ENCODE results near the gene SERPINE2. TPM values are rescaled to one million over a fixed set of nuclear protein-coding genes. Genes with fewer than 3 reads are reported as not detected.
A peak's percentile ranks its signal among the peaks of the same experiment; 100 is the strongest.

SERPINE2 gene
- total RNA-seq, 1 experiment from 2014 or later = 93.3 TPM

DNA sequence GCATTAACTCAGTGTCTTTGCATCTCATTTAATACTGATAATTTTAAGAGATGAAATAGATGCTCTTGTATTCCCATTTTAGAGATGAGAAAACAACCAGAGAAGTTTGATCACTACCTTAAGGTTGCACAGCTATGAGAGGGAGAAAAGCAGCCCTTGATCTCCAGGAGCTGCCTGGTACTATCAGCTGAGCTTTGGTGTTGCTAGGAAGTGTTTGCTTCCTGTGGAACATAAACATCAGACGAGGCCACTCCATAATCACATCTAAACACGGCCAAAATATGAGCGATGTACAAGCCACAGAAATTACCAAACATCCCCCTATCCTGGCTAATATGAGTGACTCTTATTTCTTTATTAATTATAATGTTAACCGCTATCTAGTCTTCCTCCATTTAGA, 93.3 kb downstream of the SERPINE2 start (continued):
- TF ChIP-seq, protein P1, sequence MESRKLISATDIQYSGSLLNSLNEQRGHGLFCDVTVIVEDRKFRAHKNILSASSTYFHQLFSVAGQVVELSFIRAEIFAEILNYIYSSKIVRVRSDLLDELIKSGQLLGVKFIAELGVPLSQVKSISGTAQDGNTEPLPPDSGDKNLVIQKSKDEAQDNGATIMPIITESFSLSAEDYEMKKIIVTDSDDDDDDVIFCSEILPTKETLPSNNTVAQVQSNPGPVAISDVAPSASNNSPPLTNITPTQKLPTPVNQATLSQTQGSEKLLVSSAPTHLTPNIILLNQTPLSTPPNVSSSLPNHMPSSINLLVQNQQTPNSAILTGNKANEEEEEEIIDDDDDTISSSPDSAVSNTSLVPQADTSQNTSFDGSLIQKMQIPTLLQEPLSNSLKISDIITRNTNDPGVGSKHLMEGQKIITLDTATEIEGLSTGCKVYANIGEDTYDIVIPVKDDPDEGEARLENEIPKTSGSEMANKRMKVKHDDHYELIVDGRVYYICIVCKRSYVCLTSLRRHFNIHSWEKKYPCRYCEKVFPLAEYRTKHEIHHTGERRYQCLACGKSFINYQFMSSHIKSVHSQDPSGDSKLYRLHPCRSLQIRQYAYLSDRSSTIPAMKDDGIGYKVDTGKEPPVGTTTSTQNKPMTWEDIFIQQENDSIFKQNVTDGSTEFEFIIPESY (IDR thresholded peaks at IDR 0.05; ENCODE audit: extremely low read depth, insufficient replicate concordance, low read length) = no peak
- TF ChIP-seq POLR2A (IDR thresholded peaks at IDR 0.05; ENCODE audit: borderline replicate concordance, extremely low read depth, insufficient read depth, insufficient read length) = no peak
- no peak for TF ChIP-seq YY1 (IDR thresholded peaks at IDR 0.05; ENCODE audit: extremely low read depth, insufficient replicate concordance, low read depth, low read length)
- no peak for TF ChIP-seq SP1 (IDR thresholded peaks at IDR 0.05; ENCODE audit: low read depth)

DNA sequence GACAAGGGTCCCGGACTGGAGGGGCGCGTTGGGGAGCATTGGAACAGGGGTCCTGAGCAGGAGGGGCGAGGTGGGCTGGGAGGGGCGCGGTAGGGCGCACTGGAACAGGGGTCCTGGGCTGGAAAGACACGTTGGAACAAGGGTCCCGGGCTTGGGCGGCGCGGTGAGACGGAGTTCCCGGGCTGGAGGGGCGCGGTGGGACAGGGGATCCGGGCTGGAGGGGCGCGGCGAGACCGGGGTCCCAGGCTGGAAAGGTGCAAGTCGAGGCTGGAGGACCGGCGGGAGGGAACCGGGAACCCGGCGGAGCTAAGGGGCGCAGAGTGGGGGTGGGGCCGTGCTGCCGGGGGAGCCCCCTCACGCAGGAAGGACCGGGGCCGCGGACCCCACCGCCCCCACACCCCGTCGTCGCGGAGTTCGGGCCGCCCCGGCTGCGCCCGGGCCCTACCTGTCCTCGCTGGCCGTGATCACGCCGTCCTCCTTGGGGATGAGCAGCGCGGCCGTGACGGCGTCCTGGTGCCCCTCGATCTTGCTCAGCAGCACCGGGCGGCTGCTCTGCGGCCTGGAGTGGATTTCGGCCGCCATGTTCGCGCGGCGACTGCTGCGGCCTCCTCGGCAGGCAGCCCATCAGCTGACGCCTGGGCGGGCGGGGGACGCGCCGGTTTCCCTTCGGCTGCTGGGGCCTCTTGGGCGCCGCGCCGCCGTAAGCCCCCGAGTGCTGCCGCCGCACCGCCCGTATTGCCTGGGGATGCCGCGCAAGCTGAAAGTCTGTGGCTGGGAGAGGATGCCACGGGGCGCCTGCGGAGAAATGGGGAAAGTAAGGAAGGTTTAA, 94.2 kb downstream of the SERPINE2 start, which contains the start of gene WDFY1:
Gene WDFY1 (minus strand): TSS at position 633 of the 829 bp plus-strand sequence. CDS start 51 bp downstream, at position 582.
- RAD21 ChIA-PET (ENCODE audit: low non-redundant PET in 1 of 2, low total read pairs in 2 of 2, uncharacterized antibody in 2 of 2, unreplicated experiment in 2 of 2) = no interaction called here
- intact Hi-C loops (cut with micrococcal nuclease) = loop anchor here (10.0 kb wide), 2 partner anchors 110 to 250 kb away; partner anchors contain the start of gene AP1S3
- CTCF ChIA-PET = no interaction called here
- H3K4me3 ChIP-seq (replicated peaks in 1 of 2; ENCODE audit: low read depth in 1 of 2, low read length in 2 of 2) = peak within 1 kb of the TSS; percentile 75 to 95
- H3K4me1 ChIP-seq (ENCODE audit: control insufficient read depth in 1 of 2, insufficient read depth in 2 of 2, low read length in 2 of 2) = peaks cover 18 to 38% of the 10 kb centered on the region in 2 experiments
- no peaks in the 10 kb centered on the region for H4K20me1 ChIP-seq (ENCODE audit: insufficient read depth)
- POLR2A ChIA-PET = no interaction called here
- H3K79me2 ChIP-seq (ENCODE audit: insufficient read depth, low read length) = peaks cover 39% of the 10 kb centered on the region
- no peaks in the 10 kb centered on the region for H3K9me3 ChIP-seq (ENCODE audit: control insufficient read depth in 1 of 2, insufficient read depth in 1 of 2, low read depth in 1 of 2, low read length in 2 of 2)
- DNase-seq (ENCODE audit: low read depth, low spot score) = peak; percentile 59
- peak within 1 kb of the TSS; percentile 90 for H2AFZ ChIP-seq (ENCODE audit: low read depth, low read length, poor library complexity, severe bottlenecking)
- peak within 1 kb of the TSS; percentile 74 for H3K27ac ChIP-seq (ENCODE audit: low read depth, low read length)
- no peaks in the 10 kb centered on the region for H3K27me3 ChIP-seq (ENCODE audit: insufficient read depth, low read length)
- no TSS peak for BruUV-seq (replicated peaks)
- no peaks in the 10 kb centered on the region for H3K36me3 ChIP-seq (ENCODE audit: control insufficient read depth in 1 of 2, insufficient read depth in 2 of 2, low read length in 2 of 2)
- peak within 1 kb of the TSS; percentile 88 for H3K4me2 ChIP-seq (ENCODE audit: low read length)
- peak; percentile 84 for ATAC-seq
- no peaks in the 10 kb centered on the region for H3K9me2 ChIP-seq (ENCODE audit: insufficient read depth)
- H3K9ac ChIP-seq (ENCODE audit: low read length) = peak within 1 kb of the TSS; percentile 88
- TF ChIP-seq, protein P2, sequence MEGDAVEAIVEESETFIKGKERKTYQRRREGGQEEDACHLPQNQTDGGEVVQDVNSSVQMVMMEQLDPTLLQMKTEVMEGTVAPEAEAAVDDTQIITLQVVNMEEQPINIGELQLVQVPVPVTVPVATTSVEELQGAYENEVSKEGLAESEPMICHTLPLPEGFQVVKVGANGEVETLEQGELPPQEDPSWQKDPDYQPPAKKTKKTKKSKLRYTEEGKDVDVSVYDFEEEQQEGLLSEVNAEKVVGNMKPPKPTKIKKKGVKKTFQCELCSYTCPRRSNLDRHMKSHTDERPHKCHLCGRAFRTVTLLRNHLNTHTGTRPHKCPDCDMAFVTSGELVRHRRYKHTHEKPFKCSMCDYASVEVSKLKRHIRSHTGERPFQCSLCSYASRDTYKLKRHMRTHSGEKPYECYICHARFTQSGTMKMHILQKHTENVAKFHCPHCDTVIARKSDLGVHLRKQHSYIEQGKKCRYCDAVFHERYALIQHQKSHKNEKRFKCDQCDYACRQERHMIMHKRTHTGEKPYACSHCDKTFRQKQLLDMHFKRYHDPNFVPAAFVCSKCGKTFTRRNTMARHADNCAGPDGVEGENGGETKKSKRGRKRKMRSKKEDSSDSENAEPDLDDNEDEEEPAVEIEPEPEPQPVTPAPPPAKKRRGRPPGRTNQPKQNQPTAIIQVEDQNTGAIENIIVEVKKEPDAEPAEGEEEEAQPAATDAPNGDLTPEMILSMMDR (IDR thresholded peaks at IDR 0.05 in 2 of 3, conservative IDR thresholded peaks at IDR 0.05 in 1 of 3; ENCODE audit: borderline replicate concordance in 1 of 3, insufficient read depth in 1 of 3, low read depth in 2 of 3, low read length in 2 of 3) = no peak
- TF ChIP-seq POLR2AphosphoS5 (IDR thresholded peaks at IDR 0.05; ENCODE audit: low read depth, low read length) (peak; percentile 84), EZH2phosphoT487 (IDR thresholded peaks at IDR 0.05; ENCODE audit: borderline replicate concordance) (no peak), EGR1 (IDR thresholded peaks at IDR 0.05; ENCODE audit: low read depth) (peak; percentile 76), CBX3 (IDR thresholded peaks at IDR 0.05; ENCODE audit: low read depth) (peak; percentile 92; the same call in 1 of the 2 replicates), YY1 (IDR thresholded peaks at IDR 0.05; ENCODE audit: extremely low read depth, insufficient replicate concordance, low read depth, low read length) (peak; percentile 94), ZFX (IDR thresholded peaks at IDR 0.05) (peak; percentile 87)
- TF ChIP-seq, protein P3, sequence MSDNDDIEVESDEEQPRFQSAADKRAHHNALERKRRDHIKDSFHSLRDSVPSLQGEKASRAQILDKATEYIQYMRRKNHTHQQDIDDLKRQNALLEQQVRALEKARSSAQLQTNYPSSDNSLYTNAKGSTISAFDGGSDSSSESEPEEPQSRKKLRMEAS (IDR thresholded peaks at IDR 0.05) = peak; percentile 75
- TF ChIP-seq, protein P4, sequence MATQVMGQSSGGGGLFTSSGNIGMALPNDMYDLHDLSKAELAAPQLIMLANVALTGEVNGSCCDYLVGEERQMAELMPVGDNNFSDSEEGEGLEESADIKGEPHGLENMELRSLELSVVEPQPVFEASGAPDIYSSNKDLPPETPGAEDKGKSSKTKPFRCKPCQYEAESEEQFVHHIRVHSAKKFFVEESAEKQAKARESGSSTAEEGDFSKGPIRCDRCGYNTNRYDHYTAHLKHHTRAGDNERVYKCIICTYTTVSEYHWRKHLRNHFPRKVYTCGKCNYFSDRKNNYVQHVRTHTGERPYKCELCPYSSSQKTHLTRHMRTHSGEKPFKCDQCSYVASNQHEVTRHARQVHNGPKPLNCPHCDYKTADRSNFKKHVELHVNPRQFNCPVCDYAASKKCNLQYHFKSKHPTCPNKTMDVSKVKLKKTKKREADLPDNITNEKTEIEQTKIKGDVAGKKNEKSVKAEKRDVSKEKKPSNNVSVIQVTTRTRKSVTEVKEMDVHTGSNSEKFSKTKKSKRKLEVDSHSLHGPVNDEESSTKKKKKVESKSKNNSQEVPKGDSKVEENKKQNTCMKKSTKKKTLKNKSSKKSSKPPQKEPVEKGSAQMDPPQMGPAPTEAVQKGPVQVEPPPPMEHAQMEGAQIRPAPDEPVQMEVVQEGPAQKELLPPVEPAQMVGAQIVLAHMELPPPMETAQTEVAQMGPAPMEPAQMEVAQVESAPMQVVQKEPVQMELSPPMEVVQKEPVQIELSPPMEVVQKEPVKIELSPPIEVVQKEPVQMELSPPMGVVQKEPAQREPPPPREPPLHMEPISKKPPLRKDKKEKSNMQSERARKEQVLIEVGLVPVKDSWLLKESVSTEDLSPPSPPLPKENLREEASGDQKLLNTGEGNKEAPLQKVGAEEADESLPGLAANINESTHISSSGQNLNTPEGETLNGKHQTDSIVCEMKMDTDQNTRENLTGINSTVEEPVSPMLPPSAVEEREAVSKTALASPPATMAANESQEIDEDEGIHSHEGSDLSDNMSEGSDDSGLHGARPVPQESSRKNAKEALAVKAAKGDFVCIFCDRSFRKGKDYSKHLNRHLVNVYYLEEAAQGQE (IDR thresholded peaks at IDR 0.05; ENCODE audit: low read depth) = no peak
- TF ChIP-seq, protein P1 (IDR thresholded peaks at IDR 0.05; ENCODE audit: extremely low read depth, insufficient replicate concordance, low read length) = peak; percentile 77

Data from HCT116 (cell line).